Measurements from ENCODE around the gene PLEKHB2.
"Not testable (repeated sequence)": the region's sequence is repeated elsewhere in the genome, so short reads cannot be mapped to it uniquely, and the experiment has no call there.

The PLEKHB2 gene

DNA sequence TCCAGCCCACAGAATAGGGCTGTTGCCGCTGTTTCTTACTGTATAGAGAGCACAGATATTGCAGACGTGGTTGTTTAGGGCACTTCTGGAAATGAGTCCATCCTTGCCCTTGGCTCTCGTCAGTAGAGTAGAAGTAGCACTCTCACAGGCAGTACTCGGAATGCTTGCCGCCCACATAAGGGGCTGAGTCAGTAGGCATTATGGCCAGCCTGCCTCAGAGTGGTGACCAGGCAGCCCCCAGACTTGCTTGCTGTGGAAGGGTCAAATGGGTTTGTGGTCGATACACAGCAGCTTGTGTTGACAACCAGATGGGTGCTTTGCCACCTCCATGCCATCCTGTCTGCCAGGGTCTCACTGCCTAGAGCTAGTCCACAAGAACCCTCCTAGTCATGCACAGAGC, 38.7 kb downstream of the PLEKHB2 start:
- DNase-seq (ENCODE audit: low read depth, low spot score) = no peak

GRCh38 chr2:131145040-131145439, 39.9 kb downstream of the PLEKHB2 start:
- no peak for DNase-seq (ENCODE audit: low read depth, low spot score)

- DNase-seq (ENCODE audit: low read depth, low spot score) = no peak
Measured at GRCh38 chr2:131146231-131146630, 41.1 kb downstream of the PLEKHB2 start.

- no peak for DNase-seq (ENCODE audit: low read depth, low spot score)
Measured at GRCh38 chr2:131146749-131147148, 41.6 kb downstream of the PLEKHB2 start.

DNA sequence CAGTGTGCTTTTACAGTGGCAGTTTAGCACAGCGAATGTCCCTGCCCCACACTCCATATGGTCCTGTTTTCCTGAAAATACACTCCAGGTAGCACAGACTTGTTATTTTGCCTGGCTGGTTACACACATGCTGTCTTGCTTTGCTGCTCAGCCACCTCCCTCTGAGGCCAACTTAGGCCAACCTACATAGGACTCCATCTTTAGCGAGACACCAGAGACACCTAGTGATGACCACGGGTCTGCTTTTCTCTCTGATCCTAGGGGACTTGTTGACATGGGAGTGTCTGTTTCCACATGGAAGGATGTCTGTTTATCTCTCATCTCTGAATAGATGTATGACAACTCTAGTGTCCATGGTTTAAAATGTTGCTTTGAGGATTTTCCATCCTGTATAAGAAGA, 43.3 kb downstream of the PLEKHB2 start:
- DNase-seq (ENCODE audit: low read depth, low spot score) = no peak

- not testable (repeated sequence) for DNase-seq (ENCODE audit: low read depth, low spot score)
Measured at GRCh38 chr2:131150109-131150508, 45.0 kb downstream of the PLEKHB2 start.

- no peak for DNase-seq (ENCODE audit: low read depth, low spot score)
Measured at GRCh38 chr2:131151398-131151797, 46.3 kb downstream of the PLEKHB2 start.

DNA sequence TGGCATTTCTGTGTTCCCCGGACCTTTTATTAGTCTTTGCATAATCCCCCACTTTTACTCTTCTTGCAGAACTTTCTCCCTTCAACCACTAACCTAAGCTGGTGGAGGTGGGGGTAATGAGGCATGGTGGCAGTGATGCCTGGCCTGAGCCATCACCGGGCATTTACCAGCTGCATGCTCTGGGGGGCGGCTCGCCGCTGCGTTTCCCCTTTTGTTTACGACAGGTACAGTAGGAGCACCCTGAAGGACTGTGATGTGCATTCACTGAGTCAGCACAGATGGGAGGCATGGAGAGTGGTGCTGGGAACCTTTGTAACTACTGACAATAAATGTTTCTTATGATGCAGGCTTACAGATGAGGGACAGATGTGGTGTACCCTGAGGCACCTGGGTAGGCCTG, 46.9 kb downstream of the PLEKHB2 start:
- no peak for DNase-seq (ENCODE audit: low read depth, low spot score)

DNA sequence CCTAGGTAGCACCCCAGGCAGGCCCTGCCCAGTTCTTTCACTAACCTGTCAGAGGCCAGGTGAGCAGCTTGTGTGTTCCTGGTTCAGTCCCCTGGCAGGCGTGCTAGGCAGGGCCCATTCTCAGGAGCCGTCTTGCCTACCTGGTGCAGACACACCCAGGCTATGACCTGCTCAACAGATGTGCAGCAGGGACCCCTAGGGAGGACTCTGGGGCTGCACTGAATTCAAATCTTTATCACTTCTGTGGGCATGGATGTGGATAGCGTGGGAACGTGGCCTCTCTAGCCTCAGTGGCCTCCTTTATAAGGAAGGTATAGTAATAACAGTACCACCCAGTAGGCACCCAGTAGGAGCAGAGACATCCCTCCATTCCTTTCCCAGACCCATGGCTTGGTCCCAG, 48.4 kb downstream of the PLEKHB2 start:
- DNase-seq (ENCODE audit: low read depth, low spot score) = no peak

GRCh38 chr2:131154071-131154531, 49.0 kb downstream of the PLEKHB2 start:
- peak; percentile 35 for DNase-seq (ENCODE audit: low read depth, low spot score)

DNA sequence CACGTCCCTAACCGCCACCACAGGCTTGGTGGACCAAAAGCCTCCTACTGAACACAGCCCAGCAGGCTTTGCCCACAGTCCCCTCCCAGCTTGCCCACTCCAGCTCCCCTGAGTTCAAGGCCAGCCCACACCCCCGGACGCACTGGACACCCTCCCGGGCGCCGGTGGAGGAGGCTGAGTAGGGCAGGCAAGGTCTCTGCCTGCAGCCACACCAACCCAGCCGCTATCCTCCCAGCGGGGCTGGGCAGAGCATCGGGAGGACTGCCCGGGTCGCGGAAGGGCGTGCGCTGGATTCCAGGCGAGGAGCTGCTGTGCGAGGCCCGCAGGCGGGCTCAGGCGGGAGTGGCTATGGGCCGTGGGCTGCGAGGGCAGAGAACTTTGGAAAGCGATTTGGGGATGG, 49.5 kb downstream of the PLEKHB2 start:
- no peak for DNase-seq (ENCODE audit: low read depth, low spot score)

- DNase-seq (ENCODE audit: low read depth, low spot score) = no peak
Measured at GRCh38 chr2:131155208-131155855, 50.2 kb downstream of the PLEKHB2 start.

DNA sequence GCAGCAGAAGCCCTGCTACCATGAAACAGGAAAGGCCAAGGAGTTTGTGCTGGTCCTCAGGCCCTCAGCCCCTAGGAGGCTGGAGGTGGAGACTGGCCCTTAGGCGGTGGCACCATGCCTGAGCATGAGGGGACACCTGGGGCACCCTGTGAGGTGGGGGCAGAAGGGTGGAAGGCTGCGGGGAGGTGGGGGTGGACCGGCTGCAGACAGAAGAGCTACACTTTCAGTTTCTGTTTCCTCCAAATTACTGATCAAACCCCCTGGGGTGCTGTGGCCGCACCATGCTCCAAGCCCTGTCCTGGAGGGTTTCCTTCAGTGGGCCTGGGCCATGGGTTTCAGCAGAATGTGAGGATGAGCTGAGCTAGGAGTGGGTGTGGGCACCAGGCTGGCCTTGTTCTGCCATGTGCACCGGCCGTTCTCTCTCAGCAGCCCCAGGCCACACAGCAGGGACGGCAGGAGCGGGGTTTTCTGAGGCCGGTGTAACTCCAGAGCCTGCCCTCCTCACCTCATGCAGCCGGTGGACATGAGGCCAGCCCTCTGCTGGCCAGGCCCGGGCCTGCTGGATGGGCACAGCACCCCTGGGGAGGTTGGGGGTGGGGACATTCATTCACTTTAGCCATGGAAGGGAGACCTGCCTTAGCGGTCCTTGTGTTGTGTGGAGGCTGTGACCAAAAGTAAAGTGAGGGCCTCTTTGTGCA, 51.5 kb downstream of the PLEKHB2 start:
- DNase-seq (ENCODE audit: low read depth, low spot score) = no peak

DNA sequence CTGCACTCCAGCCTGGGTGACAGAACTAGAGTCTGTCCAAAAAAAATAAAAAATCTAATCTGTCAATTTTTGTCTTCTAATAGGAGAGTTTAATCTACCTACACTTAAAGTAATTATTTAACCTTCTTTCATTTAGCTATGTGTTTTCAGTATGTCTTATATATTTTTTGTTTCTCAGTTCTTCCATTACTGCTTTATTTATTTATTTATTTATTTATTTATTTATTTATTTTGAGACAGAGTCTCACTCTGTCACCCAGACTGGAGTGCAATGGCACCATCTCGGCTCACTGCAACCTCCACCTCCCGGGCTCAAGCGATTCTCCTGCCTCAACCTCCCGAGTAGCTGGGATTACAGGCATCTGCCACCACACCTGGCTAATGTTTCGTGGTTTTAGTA, 60.4 kb downstream of the PLEKHB2 start:
- not testable (repeated sequence) for DNase-seq (ENCODE audit: low read depth, low spot score)

DNA sequence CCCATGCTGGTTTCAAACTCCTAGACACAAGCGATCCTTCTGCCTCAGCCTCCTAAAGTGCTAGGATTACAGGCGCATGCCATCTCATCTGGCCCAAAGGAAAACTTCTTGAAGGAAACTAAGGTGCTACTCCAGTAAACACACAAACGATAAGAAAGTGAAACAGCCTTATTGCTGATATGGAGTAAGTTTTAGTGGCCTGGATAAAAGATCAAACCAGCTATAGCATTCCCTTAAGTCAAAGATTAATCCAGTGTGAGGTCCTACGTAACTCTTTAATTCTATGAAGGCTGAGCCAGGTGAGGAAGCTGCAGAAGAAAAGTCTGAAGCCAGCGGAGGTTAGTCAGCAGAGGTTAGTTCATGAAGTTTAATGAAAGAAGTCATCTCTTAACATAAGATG, 63.4 kb downstream of the PLEKHB2 start:
- no peak for DNase-seq (ENCODE audit: low read depth, low spot score)

DNA sequence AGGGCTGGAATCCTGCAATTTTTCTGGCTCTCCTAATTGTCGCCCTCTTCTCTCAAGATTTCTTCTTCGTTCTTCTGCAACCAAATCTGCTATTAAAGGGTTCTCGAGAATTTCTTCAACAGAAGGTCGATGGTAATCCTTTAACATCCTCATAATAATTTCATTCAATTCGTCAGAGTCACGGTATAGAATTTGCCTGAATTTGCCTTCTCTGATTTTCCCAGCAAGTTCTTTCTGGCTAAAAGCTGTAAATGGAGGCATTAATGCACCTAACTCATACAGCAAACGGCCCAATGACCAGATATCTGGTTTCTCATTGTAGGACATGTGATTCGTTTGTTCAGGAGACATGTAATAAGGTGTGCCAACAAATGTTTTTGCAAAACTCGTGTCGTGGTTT, 72.9 kb downstream of the PLEKHB2 start:
- DNase-seq (ENCODE audit: low read depth, low spot score) = not testable (repeated sequence)

- not testable (repeated sequence) for DNase-seq (ENCODE audit: low read depth, low spot score)
Measured at GRCh38 chr2:131178721-131179418, 73.7 kb downstream of the PLEKHB2 start.

- not testable (repeated sequence) for DNase-seq (ENCODE audit: low read depth, low spot score)
Measured at GRCh38 chr2:131181451-131181850, 76.3 kb downstream of the PLEKHB2 start.

DNA sequence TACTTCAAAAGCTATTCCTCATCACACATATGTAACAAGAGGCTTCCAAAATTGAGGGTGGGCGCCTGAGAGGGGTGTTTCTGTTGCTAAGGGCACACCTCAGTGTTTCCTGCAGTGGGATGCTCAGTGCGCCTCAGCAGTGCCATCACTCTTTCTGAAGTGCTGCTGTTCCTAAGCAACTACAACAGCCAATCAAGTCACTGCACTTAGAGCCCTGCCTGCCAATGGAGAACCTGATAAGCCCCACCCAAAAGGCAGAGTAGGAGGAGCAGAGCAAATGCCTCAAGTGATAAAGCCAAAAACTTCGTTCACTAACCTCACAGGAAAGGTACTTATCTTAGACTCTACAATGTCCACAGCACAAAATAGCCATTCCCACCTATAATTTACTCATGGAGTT, 88.3 kb downstream of the PLEKHB2 start:
- DNase-seq (ENCODE audit: low read depth, low spot score) = peak; percentile 12

DNA sequence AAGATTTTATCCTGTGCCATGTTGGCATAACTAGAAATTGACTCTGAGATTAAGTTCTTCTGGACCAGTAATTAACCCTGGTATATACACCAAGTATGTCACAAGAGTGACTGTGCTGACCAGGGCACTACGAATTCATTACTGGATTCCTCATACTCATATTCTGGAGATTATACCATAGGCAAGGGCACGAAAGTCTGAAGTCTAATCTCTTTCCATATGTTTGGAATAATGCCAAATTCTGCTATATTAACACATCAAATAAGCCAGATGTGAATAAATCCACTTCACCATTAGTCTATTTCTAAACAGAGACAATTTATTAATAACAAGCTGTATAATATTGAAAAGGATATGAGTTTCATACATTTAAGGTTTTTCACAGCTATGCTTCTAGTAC, 91.0 kb downstream of the PLEKHB2 start:
- DNase-seq (ENCODE audit: low read depth, low spot score) = not testable (repeated sequence)

All from iPS DF 19.7 (cell line).